ENCODE measurements around the gene AMH.

DNA sequence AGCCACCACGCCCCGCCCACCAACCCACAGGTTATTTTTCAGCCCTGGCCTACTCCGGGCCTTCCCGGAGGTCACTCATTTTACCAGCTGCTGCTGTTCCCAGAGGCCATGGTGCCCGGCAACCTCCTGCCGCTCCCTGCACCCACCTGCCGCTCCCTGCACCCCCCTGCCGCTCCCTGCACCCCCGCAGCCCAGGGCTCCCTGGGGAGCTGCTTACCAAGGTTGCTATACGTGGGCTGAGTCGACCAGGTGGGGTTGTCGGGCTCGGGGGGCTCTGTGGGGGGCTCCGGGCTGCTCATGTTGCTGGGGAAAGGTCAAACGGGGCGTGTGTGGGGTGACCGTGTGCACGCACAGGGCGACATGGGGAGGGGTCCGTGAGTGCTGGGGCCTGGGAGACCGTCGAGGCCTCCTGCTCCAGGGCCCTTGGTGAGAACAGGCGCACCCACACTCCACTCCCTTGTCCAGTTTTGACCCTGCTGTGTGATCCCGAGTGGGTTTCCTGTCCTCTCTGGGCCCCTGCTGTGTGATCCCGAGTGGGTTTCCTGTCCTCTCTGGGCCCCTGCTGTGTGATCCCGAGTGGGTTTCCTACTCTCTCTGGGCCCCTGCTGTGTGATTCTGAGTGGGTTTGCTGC is 31.6 kb downstream of the AMH start:
- TF ChIP-seq, protein P1, sequence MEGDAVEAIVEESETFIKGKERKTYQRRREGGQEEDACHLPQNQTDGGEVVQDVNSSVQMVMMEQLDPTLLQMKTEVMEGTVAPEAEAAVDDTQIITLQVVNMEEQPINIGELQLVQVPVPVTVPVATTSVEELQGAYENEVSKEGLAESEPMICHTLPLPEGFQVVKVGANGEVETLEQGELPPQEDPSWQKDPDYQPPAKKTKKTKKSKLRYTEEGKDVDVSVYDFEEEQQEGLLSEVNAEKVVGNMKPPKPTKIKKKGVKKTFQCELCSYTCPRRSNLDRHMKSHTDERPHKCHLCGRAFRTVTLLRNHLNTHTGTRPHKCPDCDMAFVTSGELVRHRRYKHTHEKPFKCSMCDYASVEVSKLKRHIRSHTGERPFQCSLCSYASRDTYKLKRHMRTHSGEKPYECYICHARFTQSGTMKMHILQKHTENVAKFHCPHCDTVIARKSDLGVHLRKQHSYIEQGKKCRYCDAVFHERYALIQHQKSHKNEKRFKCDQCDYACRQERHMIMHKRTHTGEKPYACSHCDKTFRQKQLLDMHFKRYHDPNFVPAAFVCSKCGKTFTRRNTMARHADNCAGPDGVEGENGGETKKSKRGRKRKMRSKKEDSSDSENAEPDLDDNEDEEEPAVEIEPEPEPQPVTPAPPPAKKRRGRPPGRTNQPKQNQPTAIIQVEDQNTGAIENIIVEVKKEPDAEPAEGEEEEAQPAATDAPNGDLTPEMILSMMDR (IDR thresholded peaks at IDR 0.05) = no peak
- TF ChIP-seq POLR2A (IDR thresholded peaks at IDR 0.05) = no peak

All from Peyer's patch (tissue), 4 donors.